T follicular helper cell (primary cell): ENCODE results near the gene POLR2B.
"Not testable (repeated sequence)": the region's sequence is repeated elsewhere in the genome, so short reads cannot be mapped to it uniquely, and the experiment has no call there.

Experiments
- DNase-seq: peaks from one replicate; pipeline ENCODE4 v3.0.0-alpha.2; 2020; ENCODE audit warnings: low read depth

Gene POLR2B

GRCh38 chr4:56986952-56987351 lies 8.3 kb downstream of the POLR2B start:
- no peak for DNase-seq

- DNase-seq: no peak
Observed at GRCh38 chr4:56990109-56990905, 11.6 kb downstream of the POLR2B start.

- no peak for DNase-seq
Observed at GRCh38 chr4:56995525-56995924, 16.8 kb downstream of the POLR2B start.

GRCh38 chr4:56999751-57000150 lies 21.1 kb downstream of the POLR2B start:
- no peak for DNase-seq

GRCh38 chr4:57013543-57014120 lies 34.9 kb downstream of the POLR2B start:
- DNase-seq: no peak

GRCh38 chr4:57018980-57019379 lies 40.3 kb downstream of the POLR2B start:
- DNase-seq: no peak

GRCh38 chr4:57020467-57021101 lies 41.9 kb downstream of the POLR2B start:
- no peak for DNase-seq

- DNase-seq: no peak
Observed at GRCh38 chr4:57023104-57023503, 44.4 kb downstream of the POLR2B start.

GRCh38 chr4:57034520-57034919 lies 55.8 kb downstream of the POLR2B start:
- DNase-seq: no peak

GRCh38 chr4:57037982-57038604 lies 59.4 kb downstream of the POLR2B start:
- DNase-seq: no peak

GRCh38 chr4:57039345-57039744 lies 60.6 kb downstream of the POLR2B start:
- DNase-seq: no peak

- DNase-seq: no peak
Observed at GRCh38 chr4:57040510-57040909, 61.8 kb downstream of the POLR2B start.

GRCh38 chr4:57041020-57041419 lies 62.3 kb downstream of the POLR2B start:
- DNase-seq: no peak

- no peak for DNase-seq
Observed at GRCh38 chr4:57042711-57043169, 64.0 kb downstream of the POLR2B start.

- no peak for DNase-seq
Observed at GRCh38 chr4:57043347-57044251, 64.9 kb downstream of the POLR2B start.

GRCh38 chr4:57044279-57044678 lies 65.6 kb downstream of the POLR2B start:
- DNase-seq: no peak

GRCh38 chr4:57044996-57045395 lies 66.3 kb downstream of the POLR2B start:
- DNase-seq: no peak

GRCh38 chr4:57047046-57047445 lies 68.3 kb downstream of the POLR2B start:
- not testable (repeated sequence) for DNase-seq

- no peak for DNase-seq
Observed at GRCh38 chr4:57048590-57049304, 70.1 kb downstream of the POLR2B start.

GRCh38 chr4:57051095-57051494 lies 72.4 kb downstream of the POLR2B start:
- DNase-seq: no peak

GRCh38 chr4:57051524-57051923 lies 72.8 kb downstream of the POLR2B start:
- DNase-seq: no peak
